HUDEP-2 (cell line): ENCODE results near the gene HAX1.
A peak's percentile ranks its signal among the peaks of the same experiment; 100 is the strongest.

ENCODE experiments used
- DNase-seq, 76 experiments: peaks; one replicate each; lab custom pipeline; 2025; ENCODE audit not compliant: unreplicated experiment in 76 of 76; lab: John Stamatoyannopoulos, UW

Gene HAX1

DNA sequence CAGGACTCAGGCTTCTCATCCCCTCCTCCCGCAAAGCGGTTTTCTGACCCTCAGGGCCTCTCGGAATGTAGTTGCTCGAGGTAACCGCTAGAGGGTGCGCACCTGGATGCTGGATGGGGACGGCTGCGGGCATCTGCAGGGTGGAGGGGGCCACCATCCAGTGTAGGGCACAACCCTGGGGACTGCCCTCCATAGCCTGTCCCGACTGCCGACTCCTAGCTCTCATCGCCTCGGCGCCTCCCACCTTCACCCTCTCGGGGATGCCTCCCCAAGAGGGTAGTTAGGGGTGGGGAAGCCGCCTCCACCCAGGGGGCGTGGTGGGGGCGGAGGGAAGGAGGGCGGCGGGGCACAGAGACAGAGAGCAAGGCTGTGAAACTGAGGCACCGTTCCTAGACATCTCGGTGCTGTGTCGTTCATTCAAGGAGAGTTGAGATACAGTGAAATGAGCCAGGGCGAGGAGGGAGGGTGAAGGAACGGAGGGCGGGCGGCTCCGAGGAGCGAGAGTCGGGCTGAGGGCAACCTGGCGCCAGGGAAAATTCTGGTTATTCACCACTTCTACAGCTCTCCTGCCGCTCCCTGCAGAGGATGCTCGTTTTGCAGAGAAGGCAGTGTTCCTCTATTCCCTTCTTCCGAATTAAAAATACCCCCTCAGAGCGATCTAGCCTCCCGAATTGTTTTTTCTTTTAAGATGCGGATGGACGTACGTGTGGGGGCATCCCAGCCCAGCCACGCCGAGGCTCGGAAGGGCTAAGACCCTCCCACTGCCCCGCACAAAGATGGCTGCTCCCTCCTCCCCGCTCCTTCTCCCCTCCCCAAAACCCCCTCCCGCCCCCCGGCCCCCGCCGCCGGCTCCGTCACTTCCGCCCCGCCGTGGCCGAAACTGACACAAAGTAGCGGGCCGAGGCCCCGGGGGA, 52.5 kb downstream of the HAX1 start, which contains the start of gene ATP8B2:
ATP8B2 (plus strand) TSS at position 857 of the 914 bp plus-strand sequence. CDS start 2,617 bp downstream, outside the sequence.
- DNase-seq = peak in 66 of 76 experiments; percentile 9 to 78 (median 58)
